ENCODE results near the gene KRTAP29-1. TPM values are rescaled to one million over a fixed set of nuclear protein-coding genes. Genes with fewer than 3 reads are reported as not detected.

The KRTAP29-1 gene
- total RNA-seq, 2 donors from 2014 or later = not detected

GRCh38 chr17:41322903-41323895, 20.5 kb upstream of the KRTAP29-1 start:
- no peaks in the 10 kb centered on the region for H3K36me3 ChIP-seq
- no peaks in the 10 kb centered on the region for H3K27me3 ChIP-seq
- no peaks in the 10 kb centered on the region for H3K4me1 ChIP-seq
- no peak overlapping the region for H3K4me3 ChIP-seq
- no peak for DNase-seq
- intact Hi-C loops (cut with DNase I) = loop anchor here (5.0 to 10.0 kb wide), 3 partner anchors 322 to 468 kb away; no protein-coding TSS in a partner anchor
- no peak for TF ChIP-seq CTCF (IDR thresholded peaks at IDR 0.05)
- no peak overlapping the region for H3K27ac ChIP-seq
- no peak overlapping the region for H3K9ac ChIP-seq (ENCODE audit: low read depth in 2 of 2, low read length in 2 of 2)
- H3K9me3 ChIP-seq = no peaks in the 10 kb centered on the region

- no peak for DNase-seq
- Histone ChIP-seq H3K36me3 (no peaks in the 10 kb centered on the region), H3K4me3 (no peak overlapping the region), H3K9ac (ENCODE audit: low read depth in 2 of 2, low read length in 2 of 2) (no peak overlapping the region), H3K27ac (no peak overlapping the region), H3K4me1 (no peaks in the 10 kb centered on the region), H3K9me3 (no peaks in the 10 kb centered on the region), H3K27me3 (no peaks in the 10 kb centered on the region)
- peak; percentile 79 for TF ChIP-seq CTCF (IDR thresholded peaks at IDR 0.05)
- intact Hi-C loops (cut with DNase I) = loop anchor here (5.0 to 10.0 kb wide), 3 partner anchors 323 to 467 kb away; no protein-coding TSS in a partner anchor
Measured at GRCh38 chr17:41322094-41322902, 19.6 kb upstream of the KRTAP29-1 start.

- intact Hi-C loops (cut with DNase I) = no loop called here
- H3K36me3 ChIP-seq = no peaks in the 10 kb centered on the region
- H3K4me1 ChIP-seq = no peaks in the 10 kb centered on the region
- H3K4me3 ChIP-seq = no peak overlapping the region
- no peak for TF ChIP-seq CTCF (IDR thresholded peaks at IDR 0.05)
- H3K9ac ChIP-seq (ENCODE audit: low read depth in 2 of 2, low read length in 2 of 2) = no peak overlapping the region
- no peak for DNase-seq
- no peaks in the 10 kb centered on the region for H3K27me3 ChIP-seq
- no peaks in the 10 kb centered on the region for H3K9me3 ChIP-seq
- no peak overlapping the region for H3K27ac ChIP-seq
Measured at GRCh38 chr17:41318231-41318630, 15.6 kb upstream of the KRTAP29-1 start.

- intact Hi-C loops (cut with DNase I) = no loop called here
- no peaks in the 10 kb centered on the region for H3K9me3 ChIP-seq
- H3K4me3 ChIP-seq = no peak overlapping the region
- H3K9ac ChIP-seq (ENCODE audit: low read depth in 2 of 2, low read length in 2 of 2) = no peak overlapping the region
- no peaks in the 10 kb centered on the region for H3K36me3 ChIP-seq
- no peak for DNase-seq
- no peak for TF ChIP-seq CTCF (IDR thresholded peaks at IDR 0.05)
- no peak overlapping the region for H3K27ac ChIP-seq
- no peaks in the 10 kb centered on the region for H3K27me3 ChIP-seq
- no peaks in the 10 kb centered on the region for H3K4me1 ChIP-seq
Measured at GRCh38 chr17:41315814-41316445, 13.3 kb upstream of the KRTAP29-1 start.

- Histone ChIP-seq H3K9me3 (no peaks in the 10 kb centered on the region), H3K36me3 (no peaks in the 10 kb centered on the region), H3K27me3 (no peaks in the 10 kb centered on the region), H3K4me1 (no peaks in the 10 kb centered on the region), H3K4me3 (no peak within 1 kb of the TSS), H3K27ac (no peak within 1 kb of the TSS), H3K9ac (ENCODE audit: low read depth in 2 of 2, low read length in 2 of 2) (no peak within 1 kb of the TSS)
- DNase-seq = no peak
- intact Hi-C loops (cut with DNase I) = no loop called here
- TF ChIP-seq CTCF (IDR thresholded peaks at IDR 0.05) = no peak
Measured at GRCh38 chr17:41315204-41315794, 12.6 kb upstream of the KRTAP29-1 start, which contains the start of gene KRTAP17-1. KRTAP17-1 (minus strand) TSS chr17:41315710; CDS start chr17:41315650, 60 bp downstream.

All from colonic mucosa (tissue), 4 donors.